ENCODE measurements around the gene SON. TPM values are rescaled to one million over a fixed set of nuclear protein-coding genes. Genes with fewer than 3 reads are reported as not detected.

SON gene
- total and polyA plus RNA-seq, 2 of the 4 experiments (the other 2 are of a cell fraction) = 81.6 to 146 TPM

GRCh38 chr21:33541756-33542639 is 840 bp upstream of the SON start, which contains the start of gene GART:
Gene GART (minus strand): TSS chr21:33542117. CDS start chr21:33539315, 2,802 bp downstream.
- DNase-seq (peak; percentile 65), ATAC-seq (ENCODE audit: low read depth) (peak; percentile 75)
- no peak for TF ChIP-seq MAFK (IDR thresholded peaks at IDR 0.05; ENCODE audit: low read depth, low read length)
- no peak for TF ChIP-seq RAD21 (IDR thresholded peaks at IDR 0.05; ENCODE audit: low read length)
- peak; percentile 56; the same call in 1 of the 2 replicates for TF ChIP-seq BHLHE40 (IDR thresholded peaks at IDR 0.05; ENCODE audit: low read depth, low read length)
- peak; percentile 71 for TF ChIP-seq POLR2A (IDR thresholded peaks at IDR 0.05; ENCODE audit: low read depth, low read length)
- 0 out of 2 replicates have a peak, but pooled peaks have one; percentile 48 for TF ChIP-seq MAZ (IDR thresholded peaks at IDR 0.05; ENCODE audit: borderline replicate concordance, low read depth, low read length)
- peak; percentile 94 for TF ChIP-seq MXI1 (IDR thresholded peaks at IDR 0.05; ENCODE audit: borderline replicate concordance, low read depth, low read length)
- no peak for TF ChIP-seq RFX5 (IDR thresholded peaks at IDR 0.05; ENCODE audit: low read depth, low read length)
- Histone ChIP-seq H2BK5ac (ENCODE audit: low read depth, low read length, poor library complexity, severe bottlenecking) (peak within 1 kb of the TSS; percentile 96), H3K27me3 (ENCODE audit: control insufficient read depth, insufficient read depth, low read length) (no peaks in the 10 kb centered on the region), H3K9ac (ENCODE audit: low read depth, low read length) (peak within 1 kb of the TSS; percentile 96), H3K9me3 (ENCODE audit: control insufficient read depth, insufficient read depth, low read length) (no peaks in the 10 kb centered on the region), H4K91ac (ENCODE audit: insufficient read depth, low read depth, low read length) (peak within 1 kb of the TSS; percentile 99), H3K23ac (ENCODE audit: low read depth, low read length) (peak within 1 kb of the TSS; percentile 99), H3K4me2 (ENCODE audit: low read depth, low read length) (peak within 1 kb of the TSS; percentile 95), H2BK20ac (ENCODE audit: low read depth, low read length) (0 out of 2 replicates have a peak within 1 kb of the TSS, but pooled peaks have one; percentile 8), H4K8ac (ENCODE audit: low read depth in 2 of 2, low read length in 2 of 2) (peak within 1 kb of the TSS; percentile 89 to 99), H2BK15ac (ENCODE audit: low read depth, low read length) (peak within 1 kb of the TSS; percentile 71; the same call in 1 of the 3 replicates), H3K18ac (ENCODE audit: low read depth, low read length) (peak within 1 kb of the TSS; percentile 95), H3K4me1 (ENCODE audit: control insufficient read depth, insufficient read depth, low read length) (no peaks in the 10 kb centered on the region), H3K79me1 (ENCODE audit: low read depth in 1 of 2, low read length in 2 of 2) (peaks cover under 1 to 33% of the 10 kb centered on the region in 2 experiments; a peak in 3 of 4 replicates), H3K9me1 (ENCODE audit: insufficient read depth, low read length) (no peaks in the 10 kb centered on the region), H3K4me3 (ENCODE audit: insufficient read depth, low read depth, low read length) (peak within 1 kb of the TSS; percentile 70), H3K14ac (replicated peaks; ENCODE audit: low read depth, low read length) (peak within 1 kb of the TSS; percentile 100), H4K5ac (ENCODE audit: low read depth, low read length) (peak within 1 kb of the TSS; percentile 96), H2AK9ac (replicated peaks; ENCODE audit: low read depth, low read length, poor library complexity) (peak within 1 kb of the TSS; percentile 100), H2BK120ac (ENCODE audit: low read depth, low read length) (peak within 1 kb of the TSS; percentile 87), H3K27ac (ENCODE audit: insufficient read depth, low read length) (peak within 1 kb of the TSS; percentile 97), H2AK5ac (ENCODE audit: low read depth, low read length) (peak within 1 kb of the TSS; percentile 97), H3K4ac (ENCODE audit: low read depth, low read length) (peak within 1 kb of the TSS; percentile 99), H4K20me1 (ENCODE audit: insufficient read depth, low read length) (peaks cover 38% of the 10 kb centered on the region), H3K56ac (ENCODE audit: extremely low read depth, insufficient read depth, low read length) (peak within 1 kb of the TSS; percentile 100), H2AFZ (replicated peaks; ENCODE audit: low read length, poor library complexity) (peak within 1 kb of the TSS; percentile 95), H3K36me3 (ENCODE audit: control insufficient read depth, insufficient read depth, low read length) (peaks cover 8% of the 10 kb centered on the region)
- in situ Hi-C loops (cut with MboI; ENCODE audit: low sequenced_read_pairs) (no loop called here), intact Hi-C loops (cut with micrococcal nuclease) (no loop called here), dilution Hi-C loops (cut with HindIII; ENCODE audit: low sequenced_read_pairs, unreplicated experiment) (no loop called here)
- BruUV-seq (replicated peaks) = TSS peak; percentile 81
- POLR2A ChIA-PET (ENCODE audit: unreplicated experiment) = no interaction called here
- CTCF ChIA-PET = interaction anchor here (0.5 kb wide), 1 partner anchor 117 kb away, joined by 3 read pairs; no protein-coding TSS in a partner anchor
- WGBS, 2 experiments (ENCODE audit: extremely low coverage in 2 of 2, insufficient read length in 1 of 2) = 0% methylated on average over 21 of the region's 56 CpGs; no CpG with 5 or more reads in 1 of the 2 experiments

Measured in IMR-90 (cell line).